SK-N-SH (cell line): ENCODE results near the gene ZGLP1. TPM values are rescaled to one million over a fixed set of nuclear protein-coding genes. Genes with fewer than 3 reads are reported as not detected.

Experiments used
- CTCF ChIA-PET: fragments of 300-600, 350-600 bp; formaldehyde crosslinking; extraction: SDS; loops from one replicate; lab custom pipeline; 2021; lab: Yijun Ruan, JAX
- POLR2A ChIA-PET: fragments of 350-600 bp; sonication (Branson Sonifier 250); formaldehyde crosslinking; extraction: SDS; loops from one replicate; lab custom pipeline; 2020; ENCODE audit warnings: antibody characterized with exemption, inconsistent platforms; lab: Yijun Ruan, JAX
- DNase-seq: peaks from one replicate; pipeline ENCODE4 v3.0.0; 2012
- H2AFZ ChIP-seq: fragments of 200-600 bp; sonication (generic); 2 replicates; pipeline ENCODE4 v1.8.1; 2016; ENCODE audit warnings: antibody characterized with exemption, mild to moderate bottlenecking, low read depth
- H3F3A ChIP-seq: fragments of 200-600 bp; sonication (generic); replicated peaks from 2 replicates; pipeline ENCODE3; 2016; ENCODE audit warnings: antibody characterized with exemption, mild to moderate bottlenecking; ENCODE audit not compliant: insufficient read depth
- H3K27ac ChIP-seq, 2 experiments: fragments of 200-500 bp in 1 of 2; fragments of 200-600 bp in 1 of 2; sonication (Bioruptor generic) in 1 of 2; sonication (generic), shearing (Covaris generic) in 1 of 2; 2 replicates each; pipeline versions ENCODE4 v1.5.1 to v1.6.1; 2014 to 2016; ENCODE audit warnings: low read depth in 2 of 2, inconsistent platforms in 1 of 2, low read length in 1 of 2, mild to moderate bottlenecking in 1 of 2, mixed read lengths in 1 of 2
- H3K27me3 ChIP-seq: fragments of 200-600 bp; sonication (generic), shearing (Covaris generic); 2 replicates; pipeline ENCODE4 v1.6.1; 2016; ENCODE audit warnings: mixed run types; ENCODE audit not compliant: insufficient read depth
- H3K36me3 ChIP-seq, 2 experiments: fragments of 200-500 bp in 1 of 2; fragments of 200-600 bp in 1 of 2; sonication (Bioruptor generic) in 1 of 2; sonication (generic) in 1 of 2; replicated peaks in 1 of 2; 2 replicates each; pipeline versions ENCODE3 to v1.5.1; 2014 to 2016; ENCODE audit warnings: low read length in 1 of 2, mild to moderate bottlenecking in 1 of 2; ENCODE audit not compliant: insufficient read depth in 2 of 2, control insufficient read depth in 1 of 2
- H3K4me1 ChIP-seq, 2 experiments: fragments of 200-500 bp in 1 of 2; fragments of 200-600 bp in 1 of 2; sonication (Bioruptor generic) in 1 of 2; sonication (generic), shearing (Covaris generic) in 1 of 2; 2 replicates each; pipeline versions ENCODE4 v1.5.1 to v1.6.1; 2014 to 2016; ENCODE audit warnings: low read depth in 1 of 2, low read length in 1 of 2, mixed run types in 1 of 2; ENCODE audit not compliant: insufficient read depth in 2 of 2, control insufficient read depth in 1 of 2
- H3K4me2 ChIP-seq: fragments of 200-600 bp; sonication (generic), shearing (Covaris generic); 2 replicates; pipeline ENCODE4 v1.6.1; 2017; ENCODE audit warnings: mixed run types
- H3K4me3 ChIP-seq, 2 experiments: fragments of 200-500 bp in 1 of 2; fragments of 200-600 bp in 1 of 2; sonication (Bioruptor generic) in 1 of 2; sonication (generic), shearing (Covaris generic) in 1 of 2; 2 replicates each; pipeline versions ENCODE4 v1.5.1 to v1.8.1; 2014 to 2016; ENCODE audit warnings: low read depth in 2 of 2, inconsistent platforms in 1 of 2, low read length in 1 of 2, mild to moderate bottlenecking in 1 of 2, mixed read lengths in 1 of 2, moderate library complexity in 1 of 2
- H3K79me2 ChIP-seq: fragments of 200-600 bp; sonication (generic); 2 replicates; pipeline ENCODE4 v1.8.1; 2017; ENCODE audit warnings: mild to moderate bottlenecking; ENCODE audit not compliant: insufficient read depth
- H3K9ac ChIP-seq: fragments of 200-600 bp; sonication (generic); 2 replicates; pipeline ENCODE4 v1.6.1; 2017; ENCODE audit warnings: mixed run types
- H3K9me2 ChIP-seq: fragments of 200-600 bp; sonication (generic); 2 replicates; pipeline ENCODE4 v1.6.1; 2017; ENCODE audit warnings: mixed run types
- H3K9me3 ChIP-seq: fragments of 200-600 bp; sonication (generic); 2 replicates; pipeline ENCODE4 v1.6.1; 2017; ENCODE audit warnings: mixed run types, mild to moderate bottlenecking, moderate library complexity
- H4K20me1 ChIP-seq: fragments of 200-600 bp; sonication (generic); 2 replicates; pipeline ENCODE4 v1.6.1; 2017; ENCODE audit warnings: mild to moderate bottlenecking, mixed run types; ENCODE audit not compliant: insufficient read depth
- EZH2phosphoT487 ChIP-seq: fragments of 200-600 bp; sonication (generic); IDR thresholded peaks from 2 replicates; pipeline ENCODE4 v1.6.1; 2017; ENCODE audit warnings: low read depth, mixed run types, mild to moderate bottlenecking, antibody characterized with exemption, moderate library complexity, borderline replicate concordance
- FOXM1 ChIP-seq: IDR thresholded peaks from 2 replicates; pipeline ENCODE4 v1.4.0; 2012; ENCODE audit warnings: low read depth, mild to moderate bottlenecking
- GABPA ChIP-seq: IDR thresholded peaks from 2 replicates; pipeline ENCODE4 v1.4.0; 2012; ENCODE audit warnings: low read depth, mild to moderate bottlenecking
- GATA2 ChIP-seq: sonication (generic); formaldehyde crosslinking; IDR thresholded peaks from 2 replicates; pipeline ENCODE4 v1.5.0; 2020; ENCODE audit warnings: mild to moderate bottlenecking, missing genetic modification reagents
- MEF2A ChIP-seq: IDR thresholded peaks from 2 replicates; pipeline ENCODE4 v1.4.0; 2012; ENCODE audit warnings: low read depth, borderline replicate concordance
- RXRA ChIP-seq: IDR thresholded peaks from 2 replicates; pipeline ENCODE4 v1.4.0; 2012; ENCODE audit warnings: low read depth, mild to moderate bottlenecking, borderline replicate concordance
- TAF1 ChIP-seq: IDR thresholded peaks from 2 replicates; pipeline ENCODE4 v1.6.1; 2012; ENCODE audit warnings: low read depth, mild to moderate bottlenecking, low read length, moderate library complexity, borderline replicate concordance
- ZBTB33 ChIP-seq: IDR thresholded peaks from 2 replicates; pipeline ENCODE4 v1.4.0; 2012; ENCODE audit warnings: low read depth, borderline replicate concordance
- WGBS: methylation state at CpG from one replicate; pipeline ENCODE4 v1.1.6; 2017; ENCODE audit warnings: low lambda C conversion rate; 5-methylcytosine and 5-hydroxymethylcytosine counted together
- polyA plus RNA-seq, 3 experiments: library from polyadenylated mRNA; depleted of rRNA; stranded (reverse); fragments of >200 nt; gene quantifications; 2 replicates each; pipeline ENCODE4 v1.2.3, GENCODE V29; 2012
- TF ChIP-seq, protein P1 (sequence below): fragments of 150-350 bp; IDR thresholded peaks from 2 replicates; pipeline ENCODE4 v1.6.1; 2017; ENCODE audit warnings: antibody characterized with exemption, low read length, low read depth, borderline replicate concordance
- TF ChIP-seq, protein P2 (sequence below): IDR thresholded peaks from 2 replicates; pipeline ENCODE4 v1.4.0; 2012; ENCODE audit warnings: low read depth
- TF ChIP-seq, protein P3 (sequence below): IDR thresholded peaks from 2 replicates; pipeline ENCODE4 v1.4.0; 2012; ENCODE audit warnings: low read depth, borderline replicate concordance

ZGLP1 gene
- polyA plus RNA-seq, 1 of the 3 experiments (the other 2 are of a cell fraction) = 1.8 TPM

DNA sequence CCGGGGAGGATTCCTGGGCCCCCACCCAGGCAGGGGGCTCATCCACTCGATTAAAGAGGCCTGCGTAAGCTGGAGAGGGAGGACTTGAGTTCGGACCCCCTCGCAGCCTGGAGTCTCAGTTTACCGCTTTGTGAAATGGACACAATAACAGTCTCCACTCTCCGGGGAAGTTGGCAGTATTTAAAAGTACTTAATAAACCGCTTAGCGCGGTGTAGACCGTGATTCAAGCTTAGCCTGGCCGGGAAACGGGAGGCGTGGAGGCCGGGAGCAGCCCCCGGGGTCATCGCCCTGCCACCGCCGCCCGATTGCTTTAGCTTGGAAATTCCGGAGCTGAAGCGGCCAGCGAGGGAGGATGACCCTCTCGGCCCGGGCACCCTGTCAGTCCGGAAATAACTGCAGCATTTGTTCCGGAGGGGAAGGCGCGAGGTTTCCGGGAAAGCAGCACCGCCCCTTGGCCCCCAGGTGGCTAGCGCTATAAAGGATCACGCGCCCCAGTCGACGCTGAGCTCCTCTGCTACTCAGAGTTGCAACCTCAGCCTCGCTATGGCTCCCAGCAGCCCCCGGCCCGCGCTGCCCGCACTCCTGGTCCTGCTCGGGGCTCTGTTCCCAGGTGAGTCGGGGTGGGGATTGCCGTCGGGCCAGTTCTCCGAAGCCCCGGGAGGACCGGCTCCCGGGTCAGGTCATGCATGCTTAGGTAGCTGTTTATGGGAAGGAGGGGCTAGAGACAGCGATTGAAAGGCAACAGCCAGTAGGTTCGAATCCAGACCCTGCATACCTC lies 38.8 kb downstream of the ZGLP1 start, which contains the start of gene ICAM1:
Gene ICAM1, plus strand, starts transcription at position 505 of the 779 bp plus-strand sequence. Its CDS starts 40 bp downstream, at position 545.
- no peaks in the 10 kb centered on the region for H3K9me3 ChIP-seq
- no peaks in the 10 kb centered on the region for H3K36me3 ChIP-seq
- peak within 1 kb of the TSS; percentile 73; the same call in 1 of the 2 replicates for H2AFZ ChIP-seq
- no peaks in the 10 kb centered on the region for H3K27me3 ChIP-seq
- 8% methylated on average over 33 of the region's 51 CpGs for WGBS
- H3K4me2 ChIP-seq = peak within 1 kb of the TSS; percentile 59
- POLR2A ChIA-PET = interaction anchor here (1.0 to 1.4 kb wide), 2 partner anchors 44 to 46 kb away, joined by 3 to 5 read pairs; no protein-coding TSS in a partner anchor
- DNase-seq = peak; percentile 52
- H3K9ac ChIP-seq = no peak within 1 kb of the TSS
- peaks cover 0 to 4% of the 10 kb centered on the region in 2 experiments; a peak in 2 of 4 replicates for H3K4me1 ChIP-seq
- H3K4me3 ChIP-seq = peak within 1 kb of the TSS; percentile 26 to 27
- H3K27ac ChIP-seq = no peak within 1 kb of the TSS
- no peaks in the 10 kb centered on the region for H3K9me2 ChIP-seq
- no peaks in the 10 kb centered on the region for H3K79me2 ChIP-seq
- H3F3A ChIP-seq = peaks cover 2% of the 10 kb centered on the region
- H4K20me1 ChIP-seq = no peaks in the 10 kb centered on the region
- TF ChIP-seq EZH2phosphoT487 (no peak), RXRA (peak; percentile 19; the same call in 1 of the 2 replicates), TAF1 (no peak), GABPA (peak; percentile 60), MEF2A (no peak), FOXM1 (no peak), GATA2 (CRISPR knock-in tag) (no peak), ZBTB33 (no peak)
- TF ChIP-seq, protein P1, sequence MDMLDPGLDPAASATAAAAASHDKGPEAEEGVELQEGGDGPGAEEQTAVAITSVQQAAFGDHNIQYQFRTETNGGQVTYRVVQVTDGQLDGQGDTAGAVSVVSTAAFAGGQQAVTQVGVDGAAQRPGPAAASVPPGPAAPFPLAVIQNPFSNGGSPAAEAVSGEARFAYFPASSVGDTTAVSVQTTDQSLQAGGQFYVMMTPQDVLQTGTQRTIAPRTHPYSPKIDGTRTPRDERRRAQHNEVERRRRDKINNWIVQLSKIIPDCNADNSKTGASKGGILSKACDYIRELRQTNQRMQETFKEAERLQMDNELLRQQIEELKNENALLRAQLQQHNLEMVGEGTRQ = no peak
- TF ChIP-seq, protein P2, sequence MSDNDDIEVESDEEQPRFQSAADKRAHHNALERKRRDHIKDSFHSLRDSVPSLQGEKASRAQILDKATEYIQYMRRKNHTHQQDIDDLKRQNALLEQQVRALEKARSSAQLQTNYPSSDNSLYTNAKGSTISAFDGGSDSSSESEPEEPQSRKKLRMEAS = peak; percentile 85; the same call in 1 of the 2 replicates
- TF ChIP-seq, protein P3, sequence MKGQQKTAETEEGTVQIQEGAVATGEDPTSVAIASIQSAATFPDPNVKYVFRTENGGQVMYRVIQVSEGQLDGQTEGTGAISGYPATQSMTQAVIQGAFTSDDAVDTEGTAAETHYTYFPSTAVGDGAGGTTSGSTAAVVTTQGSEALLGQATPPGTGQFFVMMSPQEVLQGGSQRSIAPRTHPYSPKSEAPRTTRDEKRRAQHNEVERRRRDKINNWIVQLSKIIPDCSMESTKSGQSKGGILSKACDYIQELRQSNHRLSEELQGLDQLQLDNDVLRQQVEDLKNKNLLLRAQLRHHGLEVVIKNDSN = peak; percentile 23; the same call in 1 of the 2 replicates
- CTCF ChIA-PET = interaction anchor here (0.6 to 17.2 kb wide), 24 partner anchors 8 to 338 kb away, joined by 3 to 596 read pairs (median 7); partner anchors contain the start of genes CDC37, FDX2, ICAM4 and ICAM5
